Measurements from ENCODE around the gene XPOT. TPM values are rescaled to one million over a fixed set of nuclear protein-coding genes. Genes with fewer than 3 reads are reported as not detected.
A peak's percentile ranks its signal among the peaks of the same experiment; 100 is the strongest.

The XPOT gene
- total RNA-seq, 2 donors from 2014 or later, result 94.9 to 100 TPM

DNA sequence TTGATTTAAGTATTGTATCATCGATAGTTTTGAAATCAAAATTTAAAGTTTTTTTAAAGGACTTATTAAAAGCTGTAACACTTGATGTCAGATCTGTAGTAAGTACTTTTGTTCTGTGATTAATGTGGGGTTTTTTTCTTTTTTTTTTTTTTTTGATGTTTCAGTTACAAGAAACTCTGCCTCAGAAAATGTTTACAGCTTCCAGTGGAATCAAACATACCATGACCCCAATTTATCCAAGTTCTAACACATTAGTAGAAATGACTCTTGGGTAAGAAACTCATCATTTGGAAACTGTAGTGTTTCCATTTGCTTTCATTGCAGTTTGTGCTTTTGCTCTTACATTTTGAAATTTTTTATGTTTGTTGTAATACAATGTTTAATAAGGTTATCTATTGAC lies 93.3 kb downstream of the XPOT start:
- Histone ChIP-seq H3K36me3 (ENCODE audit: control insufficient read depth, insufficient read depth, low read length) (peaks cover 81% of the 10 kb centered on the region), H3K27me3 (ENCODE audit: control insufficient read depth, insufficient read depth, low read length, poor library complexity, severe bottlenecking) (no peaks in the 10 kb centered on the region), H3K4me1 (ENCODE audit: control insufficient read depth, insufficient read depth, low read length) (no peaks in the 10 kb centered on the region), H3K4me3 (ENCODE audit: low read length) (no peak overlapping the region), H3K27ac (ENCODE audit: low read depth, low read length) (no peak overlapping the region), H3K9ac (ENCODE audit: extremely low read depth, low read length, poor library complexity, severe bottlenecking) (no peak overlapping the region), H3K9me3 (ENCODE audit: control insufficient read depth, low read length) (no peaks in the 10 kb centered on the region)
- no peaks in the 10 kb centered on the region for H3K27me3 Mint-ChIP-seq (ENCODE audit: insufficient read depth)
- TF ChIP-seq CTCF (conservative IDR thresholded peaks at IDR 0.05), result no peak
- no peaks in the 10 kb centered on the region for H3K9me3 Mint-ChIP-seq
- no peaks in the 10 kb centered on the region for H3K4me1 Mint-ChIP-seq
- no peak overlapping the region for H3K27ac Mint-ChIP-seq
- 87% methylated on average over 1 of the region's 1 CpG; no CpG with 5 or more reads in 1 of the 2 experiments for WGBS, 2 experiments (ENCODE audit: insufficient coverage in 1 of 2, insufficient read length in 1 of 2)
- H3K4me3 Mint-ChIP-seq, result no peak overlapping the region
- H3K36me3 Mint-ChIP-seq (ENCODE audit: low read depth), result peaks cover 51% of the 10 kb centered on the region
- DNase-seq, result no peak

GRCh38 chr12:64497903-64498302 lies 93.7 kb downstream of the XPOT start:
- Histone ChIP-seq H3K36me3 (ENCODE audit: control insufficient read depth, insufficient read depth, low read length) (peaks cover 85% of the 10 kb centered on the region), H3K4me3 (ENCODE audit: low read length) (no peak overlapping the region), H3K4me1 (ENCODE audit: control insufficient read depth, insufficient read depth, low read length) (no peaks in the 10 kb centered on the region), H3K9ac (ENCODE audit: extremely low read depth, low read length, poor library complexity, severe bottlenecking) (no peak overlapping the region), H3K27ac (ENCODE audit: low read depth, low read length) (no peak overlapping the region), H3K9me3 (ENCODE audit: control insufficient read depth, low read length) (no peaks in the 10 kb centered on the region), H3K27me3 (ENCODE audit: control insufficient read depth, insufficient read depth, low read length, poor library complexity, severe bottlenecking) (no peaks in the 10 kb centered on the region)
- DNase-seq, result no peak
- H3K36me3 Mint-ChIP-seq (ENCODE audit: low read depth), result peaks cover 51% of the 10 kb centered on the region
- H3K4me3 Mint-ChIP-seq, result no peak overlapping the region
- H3K4me1 Mint-ChIP-seq, result no peaks in the 10 kb centered on the region
- no CpG with 5 or more reads among the region's 1 CpG for WGBS, 2 experiments (ENCODE audit: insufficient coverage in 1 of 2, insufficient read length in 1 of 2)
- no peak for TF ChIP-seq CTCF (conservative IDR thresholded peaks at IDR 0.05)
- H3K27ac Mint-ChIP-seq, result no peak overlapping the region
- H3K9me3 Mint-ChIP-seq, result no peaks in the 10 kb centered on the region
- H3K27me3 Mint-ChIP-seq (ENCODE audit: insufficient read depth), result no peaks in the 10 kb centered on the region

DNA sequence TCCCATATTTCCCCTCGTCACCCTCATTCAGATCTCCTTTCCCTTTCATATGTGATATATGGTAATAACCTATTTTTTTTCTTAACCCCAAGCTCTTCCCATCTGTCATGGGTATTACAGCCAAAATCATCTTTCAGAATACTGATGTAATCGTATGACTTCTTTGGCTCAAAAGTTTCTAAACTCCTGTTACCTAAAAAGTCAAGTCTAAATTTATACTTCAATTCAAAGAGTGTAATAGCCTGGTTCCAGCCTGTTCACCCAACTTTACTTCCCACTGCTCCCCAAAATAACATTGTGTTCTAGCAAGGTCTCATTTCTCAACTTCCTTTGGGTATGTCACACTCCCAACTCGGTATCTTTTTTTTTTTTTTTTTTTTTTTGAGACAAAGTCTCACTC lies 96.2 kb downstream of the XPOT start:
- no peak overlapping the region for H3K4me3 Mint-ChIP-seq
- no peaks in the 10 kb centered on the region for H3K4me1 Mint-ChIP-seq
- H3K9me3 Mint-ChIP-seq, result no peaks in the 10 kb centered on the region
- peaks cover 69% of the 10 kb centered on the region for H3K36me3 ChIP-seq (ENCODE audit: control insufficient read depth, insufficient read depth, low read length)
- no peaks in the 10 kb centered on the region for H3K9me3 ChIP-seq (ENCODE audit: control insufficient read depth, low read length)
- no peak for TF ChIP-seq CTCF (conservative IDR thresholded peaks at IDR 0.05)
- no peak overlapping the region for H3K4me3 ChIP-seq (ENCODE audit: low read length)
- 88 to 93% methylated on average over 1 to 2 of the region's 3 CpGs for WGBS, 2 experiments (ENCODE audit: insufficient coverage in 1 of 2, insufficient read length in 1 of 2)
- H3K4me1 ChIP-seq (ENCODE audit: control insufficient read depth, insufficient read depth, low read length), result no peaks in the 10 kb centered on the region
- H3K27me3 Mint-ChIP-seq (ENCODE audit: insufficient read depth), result no peaks in the 10 kb centered on the region
- no peaks in the 10 kb centered on the region for H3K27me3 ChIP-seq (ENCODE audit: control insufficient read depth, insufficient read depth, low read length, poor library complexity, severe bottlenecking)
- H3K27ac Mint-ChIP-seq, result peak overlapping the region; percentile 18
- H3K27ac ChIP-seq (ENCODE audit: low read depth, low read length), result no peak overlapping the region
- no peak for DNase-seq
- peaks cover 40% of the 10 kb centered on the region for H3K36me3 Mint-ChIP-seq (ENCODE audit: low read depth)
- H3K9ac ChIP-seq (ENCODE audit: extremely low read depth, low read length, poor library complexity, severe bottlenecking), result no peak overlapping the region

Other genes starting within 250 kb of the XPOT start
- 10 to 100 TPM in 1 of 2 donors, 1 to 10 TPM in 1; 8.0 to 16.6 TPM for gene KICS2, start 182.1 kb upstream of the XPOT start, total RNA-seq
- gene C12orf56, start 13.6 kb upstream of the XPOT start, total RNA-seq, result 1 to 10 TPM in 1 of 2 donors, under 1 TPM in 1; 0.77 to 3.0 TPM
- gene TBK1, start 47.7 kb downstream of the XPOT start, total RNA-seq, result 10 to 100 TPM; 23.9 to 25.1 TPM
- gene RASSF3, start 206.1 kb downstream of the XPOT start, total RNA-seq, result 10 to 100 TPM; 52.0 to 54.5 TPM